Amniotic stem cell (primary cell): Measurements from ENCODE around the gene OLIG3.

Experiments used
- DNase-seq: peaks from one replicate; lab custom pipeline; 2025; lab: John Stamatoyannopoulos, UW

The OLIG3 gene

GRCh38 chr6:137471497-137471896, 22.7 kb downstream of the OLIG3 start:
- DNase-seq = no peak

- no peak for DNase-seq
Measured at GRCh38 chr6:137467211-137467610, 27.0 kb downstream of the OLIG3 start.

- DNase-seq = no peak
Measured at GRCh38 chr6:137465378-137466009, 28.7 kb downstream of the OLIG3 start.

- DNase-seq = no peak
Measured at GRCh38 chr6:137452333-137452894, 41.8 kb downstream of the OLIG3 start.

GRCh38 chr6:137443901-137444300, 50.3 kb downstream of the OLIG3 start:
- no peak for DNase-seq
